T47D (cell line): ENCODE data around the gene SP7.
"Not testable (repeated sequence)": the region's sequence is repeated elsewhere in the genome, so short reads cannot be mapped to it uniquely, and the experiment has no call there.

Source experiments
- DNase-seq, 2 experiments: peaks; one replicate each; pipeline versions ENCODE4 v3.0.0 to v3.0.0-alpha.2; 2011 to 2012; ENCODE audit warnings: low read depth in 1 of 2, low spot score in 1 of 2
- JUND ChIP-seq: IDR thresholded peaks from 2 replicates; pipeline ENCODE4 v1.6.1; 2012; ENCODE audit warnings: low read depth
- in situ Hi-C: cut with HindIII; loops from 2 replicates; pipeline ENCODE4 v1.10.0; 2016; ENCODE audit warnings: low sequenced_read_pairs, low pct_unique_long_range_greater_than_20kb

SP7 gene

GRCh38 chr12:53336181-53336681 lies at the start of gene SP7:
Gene SP7, minus strand, starts transcription at chr12:53336354. Its CDS starts 708 bp downstream, at chr12:53335646.
- DNase-seq = peak in 1 of 2 experiments; percentile 2
- no peak for TF ChIP-seq JUND
- in situ Hi-C loops = no loop called here

GRCh38 chr12:53383258-53383657 lies 47.1 kb upstream of the SP7 start:
- TF ChIP-seq JUND = no peak
- in situ Hi-C loops = no loop called here
- DNase-seq = no peak

GRCh38 chr12:53381731-53382630 lies 45.8 kb upstream of the SP7 start:
- in situ Hi-C loops = no loop called here
- no peak for TF ChIP-seq JUND
- peak in 1 of 2 experiments; percentile 81 for DNase-seq

DNA sequence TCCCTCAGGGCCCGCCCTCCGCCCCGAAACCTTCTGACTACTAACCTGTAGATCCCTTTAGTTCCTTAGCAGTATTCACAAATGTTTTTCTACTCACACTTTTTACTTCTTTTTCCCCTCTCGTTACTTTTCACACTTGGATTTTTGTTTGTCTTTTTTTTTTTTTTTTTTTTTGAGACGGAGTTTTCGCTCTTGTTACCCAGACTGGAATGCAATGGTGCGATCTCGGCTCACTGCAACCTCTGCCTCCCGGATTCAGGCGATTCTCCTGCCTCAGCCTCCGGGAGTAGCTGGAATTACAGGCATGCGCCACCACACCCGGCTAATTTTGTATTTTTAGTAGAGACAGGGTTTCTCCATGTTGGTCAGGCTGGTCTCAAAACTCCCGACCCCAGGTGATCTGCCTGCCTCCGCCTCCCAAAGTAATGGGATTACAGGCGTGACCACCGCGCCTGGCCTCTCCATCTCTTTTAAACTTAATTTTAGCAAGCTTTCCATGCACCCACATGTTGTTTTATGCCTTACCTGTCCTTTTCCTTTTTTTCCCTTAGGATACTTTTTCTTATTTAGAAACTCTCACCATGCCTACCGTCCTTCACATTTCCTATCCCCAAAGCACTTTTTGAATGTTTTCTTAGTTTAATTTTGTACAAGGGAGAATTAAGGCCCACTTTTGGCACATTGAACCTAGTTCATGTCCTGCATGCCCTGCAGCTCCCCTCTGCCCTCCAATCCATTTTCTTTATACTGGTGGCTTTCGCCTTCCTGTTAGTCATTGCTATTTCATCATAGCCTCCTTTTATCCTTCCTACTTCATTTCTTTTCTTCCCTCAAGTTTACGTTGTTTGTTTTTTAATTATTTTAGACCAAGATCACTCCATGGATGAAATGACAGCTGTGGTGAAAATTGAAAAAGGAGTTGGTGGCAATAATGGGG lies 44.9 kb upstream of the SP7 start:
- DNase-seq = no peak
- TF ChIP-seq JUND = no peak
- in situ Hi-C loops = no loop called here

- TF ChIP-seq JUND = no peak
- in situ Hi-C loops = no loop called here
- DNase-seq = peak; percentile 54 to 97
Observed at GRCh38 chr12:53380104-53380793, 44.1 kb upstream of the SP7 start, which contains the start of gene SP1. Gene SP1, plus strand, starts transcription at chr12:53380176. Its CDS starts 116 bp downstream, at chr12:53380292.

DNA sequence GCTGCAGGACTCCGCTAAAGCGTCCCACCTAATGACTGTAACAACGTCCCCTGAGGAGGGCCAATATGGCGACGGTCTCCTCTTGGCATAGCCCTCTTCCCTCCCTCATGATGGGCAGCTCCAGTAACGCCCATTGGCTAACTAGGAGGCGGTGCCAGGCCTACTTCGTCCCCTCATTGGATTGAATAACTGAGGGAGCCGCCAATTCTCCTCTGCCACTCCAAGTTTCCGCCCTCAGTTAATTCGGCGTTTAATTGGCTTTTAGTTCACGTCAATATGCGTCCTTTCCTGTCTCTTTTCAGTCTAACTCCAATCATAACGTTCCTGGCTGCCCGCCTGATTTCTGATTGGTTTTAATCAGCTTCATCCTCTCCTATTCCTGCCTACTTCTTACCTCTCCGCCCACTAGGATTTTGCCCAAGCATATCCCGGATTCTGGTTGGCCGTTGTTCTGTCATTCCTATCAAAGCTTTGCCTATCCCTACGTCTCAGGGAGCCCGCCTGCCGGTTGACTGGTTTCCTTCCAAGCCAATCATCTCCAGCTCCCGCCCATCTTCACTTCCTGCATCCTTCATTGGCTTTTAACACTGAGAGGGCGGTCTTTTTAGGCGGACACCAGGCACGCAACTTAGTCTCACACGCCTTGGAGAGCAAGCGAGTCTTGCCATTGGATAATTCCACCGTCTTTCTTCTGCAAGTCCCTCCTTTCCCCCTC lies 43.4 kb upstream of the SP7 start:
- no peak for TF ChIP-seq JUND
- peak; percentile 90 to 100 for DNase-seq
- in situ Hi-C loops = no loop called here

- TF ChIP-seq JUND = no peak
- in situ Hi-C loops = no loop called here
- DNase-seq = peak in 1 of 2 experiments; percentile 50
Observed at GRCh38 chr12:53378724-53379388, 42.7 kb upstream of the SP7 start.

DNA sequence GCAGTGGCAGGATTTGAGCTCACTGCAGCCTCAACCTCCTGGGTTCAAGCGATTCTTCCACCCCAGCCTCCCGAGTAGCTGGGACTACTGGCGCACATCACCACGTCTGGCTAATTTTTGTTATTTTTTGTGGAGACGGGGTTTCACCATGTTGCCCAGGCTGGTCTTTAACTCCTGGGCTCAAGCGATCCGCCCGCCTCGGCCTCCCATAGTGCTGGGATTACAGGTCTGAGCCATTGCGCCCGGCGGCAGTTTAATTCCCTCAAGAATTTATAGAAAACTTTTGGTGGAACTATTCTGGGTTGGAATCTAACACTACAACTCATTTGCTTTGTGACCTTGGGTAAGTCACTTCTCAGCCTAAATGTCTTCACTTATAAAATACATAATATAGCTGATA lies 42.1 kb upstream of the SP7 start:
- DNase-seq = no peak
- in situ Hi-C loops = no loop called here
- no peak for TF ChIP-seq JUND

DNA sequence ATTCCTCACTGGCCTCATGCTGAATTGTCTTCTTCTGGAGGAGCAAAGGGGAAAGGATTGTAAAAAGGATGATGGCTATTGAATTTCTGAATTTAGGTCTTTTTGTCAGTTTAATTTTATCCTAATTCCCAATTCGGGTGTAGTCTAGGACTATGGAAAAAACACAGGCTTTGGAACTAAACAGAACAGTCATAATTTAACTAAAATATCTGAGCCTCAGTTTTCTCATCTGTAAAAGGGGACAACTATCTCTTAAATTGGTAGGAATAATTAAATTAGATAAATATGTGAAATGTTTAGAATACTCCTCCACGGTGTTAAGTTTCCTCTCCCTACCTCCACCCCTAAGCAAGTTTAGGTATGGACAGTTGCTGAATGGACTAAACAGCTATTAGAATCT lies 40.6 kb upstream of the SP7 start:
- in situ Hi-C loops = no loop called here
- DNase-seq = no peak
- TF ChIP-seq JUND = no peak

DNA sequence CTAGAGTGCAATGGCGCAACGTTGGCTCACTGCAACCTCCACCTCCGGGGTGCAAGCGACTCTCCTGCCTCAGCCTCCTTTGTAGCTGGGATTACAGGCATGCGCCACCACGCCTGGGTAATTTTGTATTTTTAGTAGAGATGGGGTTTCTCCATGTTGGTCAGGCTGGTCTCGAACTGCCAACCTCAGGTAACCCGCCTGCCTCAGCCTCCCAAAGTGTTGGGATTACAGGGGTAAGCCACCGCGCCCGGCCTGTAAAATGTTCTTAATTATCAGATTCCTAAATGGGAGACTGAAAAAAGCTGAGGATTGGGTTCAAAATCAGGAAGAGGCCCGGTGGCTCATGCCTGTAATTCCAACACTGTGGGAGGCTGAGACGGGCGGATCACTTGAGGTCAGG lies 38.1 kb upstream of the SP7 start:
- in situ Hi-C loops, DNase-seq: not testable (repeated sequence)

DNA sequence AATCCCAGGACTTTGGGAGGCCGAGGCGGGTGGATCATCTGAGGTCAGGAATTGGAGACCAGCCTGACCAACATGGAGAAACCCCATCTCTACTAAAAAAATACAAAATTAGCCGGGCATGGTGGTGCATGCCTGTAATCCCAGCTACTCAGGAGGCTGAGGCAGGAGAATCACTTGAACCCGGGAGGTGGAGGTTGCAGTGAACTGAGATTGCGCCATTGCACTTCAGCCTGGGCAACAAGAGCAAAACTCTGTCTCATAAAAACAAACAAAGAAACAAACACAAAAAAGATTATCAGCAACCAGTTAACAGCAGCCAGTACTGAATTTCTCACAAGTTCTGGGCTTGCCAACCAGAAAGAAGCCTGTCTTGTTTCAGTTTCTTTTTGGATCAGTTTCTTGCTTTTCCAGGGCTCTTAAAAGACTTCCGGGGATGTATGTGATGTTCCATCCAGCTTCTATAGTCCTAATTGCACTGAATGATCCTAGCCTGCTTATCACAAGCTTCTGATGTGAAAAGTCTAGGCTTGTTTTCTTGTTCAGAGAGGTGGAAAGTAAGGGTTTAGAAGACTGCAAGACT lies 37.5 kb upstream of the SP7 start:
- DNase-seq, in situ Hi-C loops: not testable (repeated sequence)
